ENCODE measurements around the gene FADS3.

Gene FADS3

DNA sequence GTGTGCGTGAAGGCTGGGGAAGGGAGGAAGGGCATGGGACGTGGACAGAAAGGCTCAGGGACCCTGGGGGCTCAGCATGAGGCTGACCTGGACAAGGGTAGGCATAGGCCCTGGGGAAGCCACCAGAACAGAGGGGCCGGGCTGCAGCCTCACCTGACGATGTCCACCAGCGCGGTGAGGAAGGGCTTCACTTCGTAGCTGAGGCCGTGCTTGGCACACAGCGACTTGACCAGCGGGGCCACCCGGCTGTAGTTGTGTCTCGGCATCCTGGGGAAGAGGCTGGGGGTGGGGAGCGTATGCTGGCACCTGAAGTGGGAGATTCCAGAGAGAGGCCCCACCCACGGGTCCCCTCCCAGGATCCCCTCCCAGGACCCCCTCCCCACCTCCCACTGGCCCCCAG, 15.6 kb downstream of the FADS3 start:
- DNase-seq: no peak

DNA sequence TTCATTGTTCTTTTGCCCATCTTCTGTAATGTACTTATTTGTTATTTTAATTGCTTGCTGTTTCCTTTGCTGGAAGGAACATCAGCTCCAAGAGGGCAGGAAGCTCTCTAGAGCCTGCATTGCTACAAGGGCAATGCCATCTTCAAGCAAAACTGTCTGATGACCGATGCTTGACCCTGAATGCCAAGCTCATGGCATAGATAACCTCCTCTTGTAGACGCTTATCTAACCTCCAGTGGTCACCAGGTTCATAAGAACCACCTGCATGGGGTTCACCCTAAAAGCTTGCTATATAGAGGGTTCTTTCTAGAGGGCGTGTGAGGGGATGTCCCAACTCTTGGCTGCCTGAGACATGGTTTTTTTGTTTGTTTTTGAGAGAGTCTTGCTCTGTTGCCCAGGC, 16.5 kb downstream of the FADS3 start:
- DNase-seq: no peak

DNA sequence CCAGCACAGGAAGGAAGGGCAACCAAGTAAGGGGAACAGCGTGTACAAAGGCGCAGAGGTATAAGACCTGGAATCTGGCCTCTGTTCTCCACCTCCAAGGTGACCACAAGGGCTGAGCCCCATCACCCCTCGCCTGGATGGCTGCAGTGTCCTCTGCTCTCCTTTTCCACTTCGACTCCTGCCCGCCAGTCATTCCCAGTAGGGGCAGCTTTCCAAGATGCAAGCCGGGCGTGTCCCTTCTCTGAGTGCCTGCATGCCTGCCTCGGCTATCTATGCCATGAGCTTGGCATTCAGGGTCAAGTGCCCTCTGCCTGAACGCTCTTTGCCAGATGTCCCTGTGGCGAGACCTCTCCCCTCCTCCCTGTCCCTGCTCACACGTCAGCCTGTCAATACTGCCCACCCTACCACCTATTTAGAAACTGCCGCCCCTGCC, 17.0 kb downstream of the FADS3 start:
- DNase-seq: peak in 1 of 14 donors; percentile 77

DNA sequence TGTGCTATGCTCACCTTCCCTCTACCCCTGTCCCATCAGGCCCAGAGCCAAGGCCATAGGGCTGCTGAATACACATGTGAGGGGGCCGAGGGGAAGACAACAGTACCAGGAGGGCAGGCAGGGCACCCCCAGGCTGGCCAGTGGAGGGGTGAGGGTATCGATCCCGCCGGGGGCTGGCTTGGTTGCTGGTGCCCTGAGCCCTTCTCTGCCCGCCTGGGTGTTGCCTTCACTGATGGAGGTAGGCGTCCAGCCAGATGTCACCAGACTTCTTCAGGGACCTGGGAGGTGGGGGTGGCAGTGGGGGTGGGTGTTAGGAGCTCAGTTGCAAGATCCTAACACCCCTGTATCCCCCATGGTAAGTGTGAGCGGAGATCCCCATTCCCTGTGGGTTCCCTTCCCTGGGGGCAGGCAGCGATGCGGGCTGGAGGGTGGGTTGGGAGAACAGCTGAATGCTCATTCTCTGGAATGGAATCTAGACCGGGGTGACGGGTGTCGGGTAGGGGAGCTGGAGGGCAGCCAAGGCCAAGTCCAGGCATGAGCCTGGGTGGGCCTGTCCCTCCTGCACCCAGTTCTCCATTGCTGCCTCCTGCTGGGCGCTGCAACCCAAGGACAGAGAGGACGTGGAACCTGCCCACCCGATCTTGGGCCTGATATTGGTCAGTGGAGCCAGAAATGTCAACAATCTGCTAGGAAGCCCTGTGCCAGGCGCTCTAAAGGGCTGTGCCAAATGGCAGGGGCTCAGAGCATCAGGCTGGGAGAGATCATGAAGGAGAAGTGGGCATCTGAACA, 17.6 kb downstream of the FADS3 start:
- peak in 1 of 14 donors; percentile 77 for DNase-seq

DNA sequence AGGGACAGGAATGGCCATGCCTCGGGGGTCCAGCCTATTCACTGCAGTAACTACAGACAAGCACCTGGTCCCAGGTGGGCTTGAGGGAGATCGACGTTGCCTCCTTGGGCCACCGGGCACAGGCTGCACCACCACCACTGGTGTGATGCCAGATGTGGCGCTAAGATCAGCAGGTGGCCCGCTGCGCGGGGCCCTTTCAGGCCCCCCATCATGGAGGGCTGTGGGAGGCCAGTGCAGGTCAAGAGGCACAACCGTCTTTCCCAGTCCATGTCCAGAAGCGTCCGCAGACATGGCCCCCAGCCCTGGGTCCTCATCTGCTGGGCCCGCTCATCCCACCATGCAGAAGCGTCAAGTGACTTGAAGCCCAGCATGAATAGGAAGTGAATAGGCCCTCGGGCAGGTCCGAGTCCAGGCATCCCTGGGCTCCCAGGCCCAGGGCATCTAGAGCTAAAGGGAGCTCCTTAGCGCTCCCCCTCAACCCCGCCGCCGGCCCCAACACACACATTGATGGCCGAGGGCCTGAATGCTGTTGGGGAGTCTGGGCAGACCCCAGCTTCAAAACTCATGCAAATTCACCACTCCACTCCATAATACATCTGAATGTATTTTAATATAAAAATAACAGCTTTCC, 18.3 kb downstream of the FADS3 start:
- DNase-seq: no peak

DNA sequence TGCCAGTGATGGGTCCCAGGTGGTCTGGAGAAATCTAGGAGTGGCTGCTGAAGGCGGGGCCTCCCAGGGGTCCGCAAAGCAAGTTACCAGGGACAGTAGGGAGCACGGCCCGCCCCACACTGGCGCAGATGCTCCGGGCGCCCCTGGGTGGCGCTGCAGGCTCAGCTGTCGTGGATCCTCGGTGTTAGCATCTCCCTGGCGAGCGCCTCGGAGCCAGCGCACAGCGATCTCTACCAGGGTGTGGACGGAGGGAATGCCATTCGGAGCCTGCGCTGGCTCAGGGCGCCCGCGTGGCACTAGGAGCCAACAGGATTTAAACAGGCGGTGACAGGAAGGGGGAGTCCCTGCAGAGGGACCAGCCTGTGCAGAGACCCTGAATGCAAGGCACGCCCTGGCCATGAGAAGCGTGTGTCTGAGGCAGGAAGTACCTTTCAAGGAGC, 20.2 kb downstream of the FADS3 start:
- DNase-seq: peak in 12 of 14 donors; percentile 26 to 75 (median 56)

DNA sequence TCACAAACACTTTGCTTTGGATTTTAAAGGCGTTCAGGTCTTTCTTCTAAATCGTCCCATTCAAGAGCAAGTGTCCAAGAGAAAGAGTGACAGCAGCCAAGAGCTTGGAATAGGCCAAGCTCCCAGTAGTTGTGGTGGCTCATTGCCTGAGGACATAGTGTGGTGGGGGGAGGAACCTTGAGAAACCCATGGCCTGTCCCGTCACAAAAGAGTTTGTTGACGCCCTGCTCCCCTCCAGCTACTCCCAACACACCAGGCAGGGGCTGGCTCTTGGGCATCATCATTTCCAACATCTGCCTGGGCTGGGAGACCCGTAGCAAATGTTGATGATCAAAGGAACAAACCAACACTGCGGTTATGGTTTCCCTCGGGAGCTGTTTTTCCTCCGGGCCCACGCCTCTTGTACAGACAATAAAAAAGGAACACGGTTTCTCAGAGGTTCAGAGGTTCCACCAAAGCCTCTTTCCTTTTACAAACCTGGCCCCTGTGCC, 20.8 kb downstream of the FADS3 start:
- DNase-seq: peak in 2 of 14 donors; percentile 25 to 31

DNA sequence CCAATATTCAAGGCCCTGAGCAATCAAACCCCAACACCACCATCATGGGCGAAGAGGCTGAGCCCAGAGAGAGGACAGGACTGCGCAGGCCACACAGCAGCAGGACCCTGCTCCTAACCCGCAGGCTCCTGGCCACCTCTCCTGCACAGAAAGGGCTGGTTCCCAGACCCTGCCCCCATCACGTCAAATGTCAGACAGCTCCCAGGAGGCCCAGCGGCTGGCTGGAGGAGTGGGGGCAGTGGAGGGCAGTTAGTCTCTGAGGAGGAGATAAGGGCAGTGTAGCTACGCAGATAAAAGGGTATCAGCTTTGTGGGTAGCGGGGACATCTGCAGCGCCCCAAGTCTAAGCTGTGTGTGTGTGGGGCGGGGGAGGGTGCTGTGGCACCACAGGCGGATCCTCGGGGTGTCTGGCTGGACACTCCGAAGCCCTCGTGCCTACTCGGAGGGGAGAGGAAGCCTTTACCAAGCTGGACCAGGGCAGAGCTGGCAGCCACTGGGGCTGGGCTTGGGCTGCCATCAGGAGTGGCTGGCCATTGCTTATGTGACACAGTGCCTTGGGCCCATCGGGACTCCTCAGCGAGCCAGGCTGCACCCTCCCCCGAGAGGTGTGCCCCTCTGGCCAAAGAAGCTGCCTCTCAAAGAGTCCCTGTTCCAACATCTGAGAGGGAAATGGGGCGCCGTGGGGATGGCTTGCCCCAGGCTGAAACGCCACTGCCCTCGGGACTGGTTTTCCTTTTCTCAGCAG, 21.5 kb downstream of the FADS3 start:
- DNase-seq: peak in 1 of 14 donors; percentile 25

DNA sequence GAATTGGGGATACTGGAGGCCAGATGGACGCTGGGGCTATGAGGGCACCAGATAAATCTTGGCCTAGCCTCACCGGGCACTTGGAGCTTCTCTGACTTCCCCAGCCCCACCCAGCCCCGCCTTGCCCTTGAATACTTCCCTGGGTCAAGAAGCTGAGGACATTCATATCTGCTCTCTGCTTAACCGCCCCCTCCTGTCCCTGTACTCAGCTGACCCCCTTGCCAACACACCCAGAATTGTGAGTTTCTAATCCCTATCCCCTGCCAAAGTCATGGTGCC, 22.0 kb downstream of the FADS3 start:
- no peak for DNase-seq

DNA sequence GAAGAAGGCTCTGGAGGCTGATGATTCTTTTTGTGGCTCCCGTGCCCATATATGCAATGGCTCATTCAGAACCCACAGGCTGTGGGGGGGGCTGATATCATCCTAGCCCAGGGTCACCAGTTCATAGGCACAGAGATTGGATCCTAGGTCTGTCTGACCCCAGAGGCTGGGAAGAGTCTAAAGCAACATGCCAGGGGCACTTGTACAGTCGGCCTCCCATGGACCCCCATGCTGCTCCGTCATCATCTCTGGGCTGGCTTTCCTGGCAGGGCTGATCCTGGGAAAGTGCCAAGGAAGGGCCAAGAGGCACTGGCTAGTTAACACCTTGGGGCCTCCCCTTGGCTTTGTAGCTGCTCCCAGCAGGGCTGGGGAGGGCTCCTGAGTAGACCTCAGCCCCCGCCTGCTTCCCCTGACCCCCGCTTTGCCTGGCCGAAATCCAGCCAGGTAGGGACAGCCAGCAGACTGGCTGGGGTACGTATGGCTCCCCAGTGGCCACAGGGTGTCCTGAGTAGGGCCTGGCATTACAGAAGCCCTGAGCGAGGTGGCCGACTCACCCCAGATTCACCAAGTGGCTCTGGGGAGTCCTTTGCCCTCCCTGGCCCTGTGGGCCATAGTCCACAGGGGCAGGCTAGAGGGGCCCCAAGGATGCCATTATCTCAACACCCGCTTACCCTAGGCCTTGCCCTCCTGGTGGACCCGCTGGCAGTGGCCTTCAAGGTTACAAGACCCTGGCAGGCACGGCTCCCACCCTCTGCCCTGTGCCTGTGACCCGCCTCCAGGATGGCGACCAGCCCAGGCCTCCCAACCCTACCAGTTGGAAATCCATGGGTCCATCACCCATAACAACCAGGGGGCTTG, 22.5 kb downstream of the FADS3 start:
- peak in 1 of 14 donors; percentile 21 for DNase-seq

DNA sequence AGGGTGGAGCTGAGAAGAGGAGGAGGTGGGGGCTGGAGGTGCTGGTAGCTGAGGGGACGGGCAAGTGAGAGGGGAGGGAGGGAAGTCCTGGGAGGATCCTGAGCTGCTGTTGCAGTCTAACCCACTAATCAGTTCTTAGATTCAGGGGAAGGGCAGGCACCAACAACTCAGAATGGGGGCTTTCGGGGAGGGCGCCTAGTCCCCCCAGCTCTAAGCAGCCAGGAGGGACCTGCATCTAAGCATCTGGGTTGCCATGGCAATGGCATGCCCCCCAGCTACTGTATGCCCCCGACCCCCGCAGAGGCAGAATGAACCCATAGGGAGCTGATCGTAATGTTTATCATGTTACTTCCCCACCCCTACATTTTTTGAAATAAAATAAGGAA, 24.4 kb downstream of the FADS3 start:
- no peak for DNase-seq

DNA sequence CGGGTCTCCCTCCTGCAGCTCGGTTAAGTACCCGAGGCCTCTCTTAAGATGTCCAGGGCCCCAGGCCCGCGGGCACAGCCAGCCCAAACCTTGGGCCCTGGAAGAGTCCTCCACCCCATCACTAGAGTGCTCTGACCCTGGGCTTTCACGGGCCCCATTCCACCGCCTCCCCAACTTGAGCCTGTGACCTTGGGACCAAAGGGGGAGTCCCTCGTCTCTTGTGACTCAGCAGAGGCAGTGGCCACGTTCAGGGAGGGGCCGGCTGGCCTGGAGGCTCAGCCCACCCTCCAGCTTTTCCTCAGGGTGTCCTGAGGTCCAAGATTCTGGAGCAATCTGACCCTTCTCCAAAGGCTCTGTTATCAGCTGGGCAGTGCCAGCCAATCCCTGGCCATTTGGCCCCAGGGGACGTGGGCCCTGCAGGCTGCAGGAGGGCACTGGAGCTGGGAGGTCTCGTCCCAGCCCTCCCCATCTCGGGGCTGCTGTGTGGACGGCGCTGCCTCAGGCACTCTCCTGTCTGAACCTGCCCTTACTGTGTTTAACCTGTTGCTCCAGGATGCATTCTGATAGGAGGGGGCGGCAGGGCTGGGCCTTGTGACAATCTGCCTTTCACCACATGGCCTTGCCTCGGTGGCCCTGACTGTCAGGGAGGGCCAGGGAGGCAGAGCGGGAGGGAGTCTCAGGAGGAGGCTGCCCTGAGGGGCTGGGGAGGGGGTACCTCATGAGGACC, 25.0 kb downstream of the FADS3 start:
- DNase-seq: no peak

DNA sequence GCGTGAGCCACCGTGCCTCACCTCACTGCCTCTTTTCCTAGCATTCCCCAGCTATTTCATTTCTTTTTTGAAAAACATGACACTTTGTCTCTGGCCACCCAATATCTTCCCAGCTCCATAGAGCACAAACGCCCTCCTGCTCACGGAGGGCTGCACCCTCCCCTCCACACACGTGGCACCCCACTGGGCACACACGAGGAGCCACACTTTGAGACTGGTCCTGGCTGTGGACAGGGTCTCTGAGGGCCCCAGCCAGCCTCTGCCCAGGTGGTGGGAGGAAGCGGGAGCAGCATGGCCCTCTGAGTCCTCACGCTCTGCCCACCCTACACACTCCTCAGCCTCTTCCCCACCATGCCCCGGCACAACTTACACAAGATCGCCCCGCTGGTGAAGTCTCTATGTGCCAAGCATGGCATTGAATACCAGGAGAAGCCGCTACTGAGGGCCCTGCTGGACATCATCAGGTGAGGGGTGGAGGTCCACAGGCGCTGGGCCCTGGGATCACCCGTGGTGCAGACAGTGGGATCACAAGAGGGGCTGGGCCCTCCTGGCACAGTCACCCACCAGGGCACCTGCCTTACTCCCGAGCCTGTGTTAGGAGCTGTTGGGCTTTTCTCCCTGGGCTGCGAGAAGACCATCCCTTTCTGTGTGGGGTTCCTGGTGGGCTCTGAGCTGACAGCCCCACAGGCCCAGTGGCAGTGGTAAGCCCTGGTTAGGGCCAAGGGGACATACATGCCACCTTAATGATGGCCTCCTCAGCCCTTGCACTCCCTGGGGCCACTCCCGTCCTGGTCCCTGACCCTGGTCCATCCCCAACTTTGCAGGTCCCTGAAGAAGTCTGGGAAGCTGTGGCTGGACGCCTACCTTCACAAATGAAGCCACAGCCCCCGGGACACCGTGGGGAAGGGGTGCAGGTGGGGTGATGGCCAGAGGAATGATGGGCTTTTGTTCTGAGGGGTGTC, 26.2 kb downstream of the FADS3 start:
- no peak for DNase-seq

DNA sequence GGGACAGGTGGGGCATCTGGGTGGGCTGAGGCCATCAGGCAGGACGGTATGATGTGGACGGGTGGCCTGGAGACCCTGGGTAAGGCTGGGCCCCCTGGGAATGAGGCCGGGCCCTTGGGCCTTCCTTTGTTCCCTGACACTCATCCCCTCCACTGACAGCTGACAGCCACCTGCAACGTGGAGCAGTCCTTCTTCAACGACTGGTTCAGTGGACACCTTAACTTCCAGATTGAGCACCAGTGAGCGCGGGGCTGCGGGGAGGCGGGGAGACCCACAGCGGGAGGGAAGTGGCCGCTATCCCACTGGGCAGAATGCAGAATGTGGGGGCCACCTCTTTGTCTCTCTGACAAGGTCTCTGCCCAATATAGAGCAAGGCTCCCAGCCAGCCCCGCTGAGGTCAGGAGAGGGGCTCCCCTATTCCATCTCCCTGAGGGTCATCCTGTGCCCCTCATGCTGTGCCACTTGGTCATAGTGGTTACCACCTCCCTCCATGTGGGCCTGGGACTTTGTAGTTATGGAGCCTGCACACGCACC, 27.7 kb downstream of the FADS3 start:
- no peak for DNase-seq

DNA sequence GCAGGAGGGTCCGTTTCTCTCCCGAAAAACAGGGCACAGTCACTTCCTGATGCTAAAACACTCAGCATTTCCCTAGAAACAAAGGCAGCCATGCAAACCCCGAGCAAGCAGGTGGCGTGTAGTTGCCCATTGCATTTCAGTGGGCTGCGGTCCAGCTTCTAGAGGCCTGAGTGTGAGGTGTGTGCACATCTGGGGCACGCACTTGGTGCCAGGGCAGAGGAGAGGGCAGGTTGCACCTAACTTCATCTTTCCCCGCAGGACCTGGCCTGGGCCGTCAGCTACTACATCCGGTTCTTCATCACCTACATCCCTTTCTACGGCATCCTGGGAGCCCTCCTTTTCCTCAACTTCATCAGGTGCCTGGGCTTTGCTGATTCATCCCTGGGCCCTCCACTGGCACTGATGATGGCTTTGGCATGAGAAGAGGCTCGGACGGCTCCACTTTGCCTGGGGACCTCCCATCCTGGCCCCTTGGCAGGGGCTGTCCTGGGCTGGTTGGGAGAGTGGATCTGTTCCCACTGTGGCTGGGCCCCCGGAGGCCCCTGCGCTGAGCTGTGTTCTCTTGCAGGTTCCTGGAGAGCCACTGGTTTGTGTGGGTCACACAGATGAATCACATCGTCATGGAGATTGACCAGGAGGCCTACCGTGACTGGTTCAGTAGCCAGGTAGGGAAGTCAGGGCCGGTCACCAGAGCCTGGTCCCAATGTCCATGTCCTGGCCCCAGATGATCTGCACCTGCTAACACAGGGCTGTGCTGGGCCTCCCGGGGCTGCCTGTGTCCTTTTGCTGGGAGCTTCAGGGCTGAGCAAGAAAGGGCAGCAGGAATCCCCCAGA, 28.4 kb downstream of the FADS3 start:
- DNase-seq: peak in 1 of 14 donors; percentile 35

DNA sequence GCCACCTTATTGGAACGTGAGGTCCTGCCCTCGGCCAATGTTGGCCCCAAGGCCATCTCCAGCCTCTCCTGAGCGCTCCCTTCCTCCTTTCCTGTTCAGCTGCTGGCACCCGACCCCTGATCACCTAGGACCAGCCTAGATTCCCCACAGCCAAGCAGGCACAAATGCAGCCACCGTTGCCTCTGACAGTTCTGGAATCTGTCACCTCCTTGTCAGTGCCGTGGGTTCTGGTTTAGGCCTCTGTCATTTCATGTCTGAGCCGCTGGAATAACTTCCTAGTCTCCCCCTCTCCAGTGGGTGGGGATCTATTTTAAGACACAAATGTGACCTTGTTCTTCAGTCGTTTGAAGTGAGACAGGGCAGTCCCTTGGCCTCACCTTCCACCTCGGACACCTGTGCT, 29.7 kb downstream of the FADS3 start:
- DNase-seq: no peak

DNA sequence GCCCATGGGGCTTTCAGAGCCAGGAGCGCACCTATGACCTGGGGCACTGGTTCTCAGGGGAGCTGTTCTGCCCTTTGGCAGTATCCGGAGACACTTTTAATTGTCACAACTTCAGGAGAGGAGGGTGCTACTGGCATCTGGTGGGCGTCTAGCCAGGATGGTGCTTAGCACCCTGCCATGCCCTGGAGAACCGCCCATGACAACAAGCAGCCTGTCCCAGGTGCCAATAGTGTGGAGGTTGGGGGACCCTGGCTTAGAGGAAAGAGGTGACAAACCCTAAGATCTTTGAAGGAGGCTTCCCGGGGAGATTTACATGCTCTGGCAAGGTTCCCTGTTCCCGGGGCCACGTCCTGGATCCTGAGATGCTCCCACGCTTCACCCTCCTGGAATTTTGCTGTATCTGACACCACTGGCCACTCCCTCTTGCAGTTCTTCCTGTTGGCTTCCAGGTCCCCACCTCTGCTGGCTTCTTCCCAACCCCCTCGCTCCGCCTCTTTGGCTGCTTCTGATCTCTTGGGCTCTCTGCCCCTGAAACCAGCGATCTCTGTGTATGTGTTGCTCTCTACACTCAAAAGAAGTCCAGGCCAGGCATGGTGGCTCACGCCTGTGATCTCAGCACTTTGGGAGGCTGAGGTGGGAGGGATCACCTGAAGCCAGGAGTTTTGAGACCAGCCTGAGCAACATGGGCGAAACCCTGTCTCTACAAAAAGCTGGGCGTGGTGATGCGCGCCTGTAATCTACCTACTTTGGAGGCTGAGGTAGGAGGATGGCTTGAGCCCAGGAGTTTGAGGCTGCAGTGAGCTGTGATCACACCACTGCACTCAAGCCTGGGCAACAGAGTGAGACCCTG, 31.1 kb downstream of the FADS3 start:
- DNase-seq: no peak
